Ramos (cell line): ENCODE results near the gene GFRA1.

Experiments
- in situ Hi-C: fragments of 300-500 bp; cut with MboI; formaldehyde crosslinking; loops from one replicate; pipeline ENCODE4 v1.14.3; 2022; ENCODE audit warnings: low sequenced_read_pairs; ENCODE audit not compliant: unreplicated experiment

Gene GFRA1

DNA sequence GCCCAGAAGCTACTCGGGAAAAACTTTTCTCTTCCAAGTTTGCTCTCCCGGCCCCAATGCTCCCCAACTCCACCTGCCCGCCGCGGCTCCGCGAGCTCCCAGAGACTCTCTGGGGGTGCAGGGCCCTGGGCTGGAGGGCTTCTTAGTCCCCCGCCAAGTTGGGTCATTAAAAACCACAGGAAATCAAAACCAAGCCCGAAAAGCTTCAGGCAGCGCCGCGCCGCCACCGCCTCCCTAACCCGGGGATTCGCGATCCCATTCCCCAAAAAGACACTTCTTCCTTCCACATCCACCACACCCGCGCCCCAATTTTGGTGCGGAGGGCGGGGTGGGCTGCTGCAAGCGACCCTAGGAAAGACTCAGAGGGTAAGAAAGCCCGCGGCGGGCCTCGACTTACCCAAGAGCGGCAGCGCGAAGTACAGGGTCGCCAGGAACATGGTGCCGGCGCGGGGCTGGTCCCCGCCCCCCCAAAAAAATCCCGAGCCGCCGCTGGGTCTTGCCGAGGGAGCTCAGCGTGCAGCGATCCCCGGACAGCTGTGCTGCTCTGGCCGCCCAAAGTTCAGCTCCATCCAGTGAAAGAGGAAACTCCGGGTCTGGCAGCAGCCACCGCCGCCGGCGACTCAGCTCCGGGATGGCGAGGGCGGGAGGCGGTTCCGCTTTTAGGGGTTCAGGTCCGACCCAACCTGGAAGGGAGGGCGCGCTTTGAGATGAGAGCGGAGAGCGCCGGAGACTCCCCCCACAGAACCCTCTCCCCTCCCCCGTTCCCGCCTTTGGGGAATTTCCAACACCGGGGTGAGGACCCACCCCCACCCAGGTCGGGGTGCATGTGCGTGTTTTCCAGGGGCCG, 1.2 kb downstream of the GFRA1 start:
- in situ Hi-C loops, result no loop called here

DNA sequence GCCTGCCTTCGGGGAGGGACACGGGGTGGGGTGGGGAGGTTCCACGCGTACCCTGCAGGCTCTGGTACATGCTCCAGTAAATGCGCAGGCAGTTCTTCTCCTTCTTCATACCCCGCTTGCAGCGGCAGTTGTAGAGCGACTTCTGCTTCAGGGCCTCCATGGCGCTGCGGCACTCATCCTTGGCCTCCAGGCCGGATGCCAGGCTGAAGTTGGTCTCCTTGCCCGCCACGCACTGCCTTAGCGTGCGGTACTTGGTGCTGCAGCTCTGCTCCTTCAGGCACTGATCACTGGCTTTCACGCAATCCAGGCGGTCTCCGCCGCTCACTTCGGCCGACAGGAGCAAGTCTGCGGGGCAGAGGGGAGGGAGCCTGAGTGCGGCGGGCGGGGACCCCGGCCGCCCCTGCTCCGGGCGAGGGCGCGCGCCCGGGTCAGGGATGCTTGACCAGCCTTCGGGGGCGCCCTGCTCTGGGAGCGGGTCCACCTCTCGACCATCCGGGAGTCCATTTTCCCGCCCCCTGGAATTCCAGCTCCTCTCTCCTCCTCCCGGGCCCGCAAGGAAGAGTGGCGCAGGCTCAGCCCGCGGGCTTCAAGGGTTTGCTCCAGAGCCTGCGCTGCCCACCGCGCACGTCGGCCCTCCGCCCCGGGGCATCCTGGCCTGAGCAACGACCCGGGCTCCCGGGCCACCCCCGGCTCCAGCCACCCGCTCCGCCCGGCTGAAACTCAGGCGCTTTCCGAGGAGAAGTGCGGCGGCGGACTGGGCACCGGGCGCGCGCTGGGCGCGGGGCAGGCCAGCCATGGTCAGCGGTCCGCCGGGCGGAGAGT, 2.0 kb downstream of the GFRA1 start:
- in situ Hi-C loops, result no loop called here

DNA sequence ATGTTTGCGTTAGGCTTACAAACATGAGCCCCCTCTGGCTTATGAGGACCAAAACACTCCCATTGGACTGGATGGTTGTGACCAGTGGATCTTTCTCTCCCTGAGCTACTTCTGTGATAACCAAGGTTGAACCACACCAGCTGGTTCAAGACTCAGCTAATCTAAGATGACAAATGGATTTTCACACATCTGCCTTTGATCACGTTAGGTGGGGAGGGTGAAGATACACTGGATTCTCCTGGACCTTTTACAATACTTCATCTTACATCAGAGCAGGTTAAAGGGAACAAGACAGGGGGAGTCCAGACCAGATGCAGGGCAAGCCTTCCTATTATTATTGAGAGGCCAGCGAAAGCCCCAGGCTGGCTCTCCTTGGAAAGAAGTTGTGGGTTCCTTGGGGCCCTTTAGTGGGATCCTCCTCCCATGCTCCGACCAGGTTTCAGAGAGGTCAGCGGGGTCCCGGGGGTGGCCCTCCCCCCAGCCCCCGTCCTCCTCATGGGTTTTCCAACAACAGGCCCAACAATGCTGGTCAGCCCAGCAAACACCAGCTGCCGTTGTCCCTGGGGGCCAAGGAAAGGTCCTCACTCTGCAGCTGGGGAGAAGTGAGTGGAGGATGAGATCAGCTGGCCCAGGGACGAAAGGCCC, 2.8 kb downstream of the GFRA1 start:
- in situ Hi-C loops, result no loop called here

DNA sequence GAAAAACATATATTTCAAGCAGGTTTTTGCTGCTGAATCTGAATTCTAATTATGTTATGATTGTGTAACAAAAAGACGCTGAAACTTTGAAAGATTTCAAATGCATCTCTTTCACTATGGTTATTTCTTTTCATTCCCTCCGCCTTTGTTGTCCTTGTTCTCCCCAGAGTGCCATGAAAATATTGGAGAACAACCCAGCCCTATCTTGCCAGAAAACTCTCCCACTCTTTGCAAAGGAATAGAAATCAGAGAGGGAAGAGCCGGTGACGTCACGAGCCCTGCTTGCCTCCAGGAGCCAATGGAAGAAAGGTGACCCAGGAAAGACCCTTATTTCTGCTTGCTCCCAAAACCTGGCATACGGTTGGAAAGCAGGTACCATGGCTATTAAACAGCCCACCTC, 3.4 kb downstream of the GFRA1 start:
- in situ Hi-C loops, result no loop called here

DNA sequence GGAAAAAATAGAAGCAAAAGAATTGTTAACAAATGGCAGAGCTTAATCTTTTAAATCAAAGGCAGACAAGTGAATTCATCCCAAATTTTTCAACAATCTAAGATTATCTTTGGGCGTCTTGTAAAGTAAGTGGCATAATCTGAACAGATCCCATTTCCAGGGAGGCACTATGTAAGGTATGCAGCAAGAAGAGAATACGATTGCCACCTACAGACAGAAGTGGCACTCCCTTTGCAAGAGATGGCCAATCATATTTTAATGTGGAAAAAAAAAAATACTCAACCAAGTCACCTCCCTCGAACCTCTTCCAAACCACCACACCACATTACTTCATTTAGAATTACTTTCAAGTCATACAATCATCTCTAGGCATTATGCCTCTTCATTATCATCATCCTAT, 4.0 kb downstream of the GFRA1 start:
- in situ Hi-C loops, result no loop called here

DNA sequence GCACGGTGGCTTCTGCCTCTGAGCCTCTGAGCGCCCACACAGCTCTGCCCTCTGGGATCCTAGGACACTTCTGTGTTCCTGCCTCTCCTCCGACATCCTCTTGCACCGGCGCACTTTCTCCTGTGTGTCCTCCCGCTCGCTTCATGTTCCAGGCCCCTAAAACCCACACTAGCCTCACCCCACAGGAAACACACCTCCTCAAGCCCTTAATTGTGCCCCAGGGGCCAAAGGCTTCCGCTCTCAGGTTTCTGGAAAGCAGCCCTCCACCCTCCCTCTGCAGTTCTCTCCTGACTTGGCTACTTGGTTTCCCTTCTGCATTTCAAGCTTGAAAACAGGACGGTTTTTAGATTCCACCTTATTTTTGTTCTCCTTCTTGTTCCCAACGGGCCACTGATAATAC, 7.3 kb downstream of the GFRA1 start:
- in situ Hi-C loops, result no loop called here

DNA sequence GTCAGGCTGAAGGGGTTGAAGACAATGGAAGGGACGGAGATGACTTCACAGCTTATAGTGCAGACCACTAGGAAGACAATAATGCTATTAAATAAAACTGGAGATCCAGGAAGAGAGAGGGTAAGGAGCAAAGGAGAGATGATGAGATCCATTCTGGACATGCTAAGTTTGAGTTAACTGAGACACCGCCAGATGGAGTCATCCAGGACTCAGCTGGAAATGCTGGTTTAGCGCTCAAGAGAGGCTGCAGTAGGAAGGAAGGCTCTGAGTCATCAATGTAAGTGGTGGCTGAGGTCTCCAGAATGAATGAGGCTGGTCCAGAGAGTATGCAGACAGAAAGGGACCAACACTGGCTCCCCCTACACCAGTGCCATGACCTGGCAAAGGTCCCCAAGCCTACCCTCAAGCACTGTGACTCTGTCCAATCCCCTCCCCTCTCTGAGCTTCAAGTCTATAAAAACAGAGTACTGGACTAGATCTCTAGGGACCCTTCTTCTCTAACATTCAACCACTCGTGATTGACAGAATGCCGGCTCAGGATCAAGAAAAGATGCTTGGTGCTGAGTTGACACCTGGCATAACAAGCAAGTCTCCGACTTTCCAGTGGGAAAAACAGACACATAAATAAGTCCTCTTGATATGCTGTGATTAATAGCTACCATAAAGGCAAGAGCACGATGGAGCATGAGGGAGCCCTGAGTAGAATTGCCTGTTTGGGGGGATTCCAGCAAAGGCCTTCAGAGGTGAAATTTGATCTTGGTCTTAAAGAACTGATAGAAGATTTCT, 8.9 kb downstream of the GFRA1 start:
- in situ Hi-C loops, result no loop called here

DNA sequence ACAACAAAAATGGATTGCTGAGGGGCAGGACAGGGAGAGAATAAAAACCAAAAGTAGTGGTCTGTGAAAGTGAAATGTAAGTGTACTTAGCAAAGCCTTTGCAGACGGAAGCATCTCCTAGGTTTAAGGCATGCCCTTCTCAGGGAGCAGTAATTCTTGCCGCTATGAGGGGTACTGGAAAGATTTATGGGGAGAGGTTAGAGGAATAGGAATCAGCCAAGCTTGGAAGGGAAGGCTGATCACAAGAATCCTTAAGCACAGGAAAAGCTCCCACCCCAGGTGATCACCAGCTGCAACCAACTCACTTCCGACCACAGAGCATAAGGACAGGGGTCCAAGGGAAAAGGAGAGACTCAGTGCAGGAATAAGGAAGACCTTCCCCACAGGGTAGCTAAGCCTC, 10.3 kb downstream of the GFRA1 start:
- in situ Hi-C loops, result no loop called here

DNA sequence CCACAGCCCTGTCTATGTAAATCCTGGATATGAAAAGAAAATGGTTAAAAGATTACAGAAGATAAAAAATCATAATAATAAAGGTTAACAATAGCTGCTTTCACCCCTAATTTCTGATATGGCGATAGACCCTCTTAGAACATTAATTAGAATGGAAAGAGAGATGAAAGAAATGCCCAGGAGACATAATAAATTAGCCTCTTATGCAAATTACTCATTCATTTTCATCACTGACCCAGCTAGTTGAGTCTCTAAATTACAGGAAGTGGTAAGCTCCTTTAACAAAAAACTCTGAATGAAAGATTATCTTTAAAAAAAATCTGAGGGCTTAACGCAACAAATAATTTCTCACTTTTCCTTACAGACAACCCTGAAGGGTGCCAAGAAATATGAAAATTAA, 12.4 kb downstream of the GFRA1 start:
- in situ Hi-C loops, result no loop called here

DNA sequence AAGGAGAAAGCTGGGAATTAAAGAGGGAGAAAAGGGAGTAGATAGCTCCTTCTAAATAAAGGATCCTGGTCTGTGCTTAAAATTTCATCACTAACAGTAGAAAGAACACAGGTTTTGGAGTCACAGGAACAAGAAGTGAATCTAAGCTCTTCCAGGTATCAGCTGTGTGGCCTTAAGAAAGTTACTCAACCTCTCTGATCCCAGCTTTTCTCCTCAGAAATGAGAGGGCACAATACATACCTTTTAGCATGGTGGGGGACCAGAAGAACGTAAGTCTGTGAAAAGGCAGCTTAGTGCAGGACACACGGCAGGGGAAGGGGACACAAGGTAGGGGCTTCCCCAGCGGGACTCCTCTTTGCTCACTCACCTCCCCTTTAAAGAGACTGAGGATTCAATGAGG, 13.4 kb downstream of the GFRA1 start:
- in situ Hi-C loops, result no loop called here

DNA sequence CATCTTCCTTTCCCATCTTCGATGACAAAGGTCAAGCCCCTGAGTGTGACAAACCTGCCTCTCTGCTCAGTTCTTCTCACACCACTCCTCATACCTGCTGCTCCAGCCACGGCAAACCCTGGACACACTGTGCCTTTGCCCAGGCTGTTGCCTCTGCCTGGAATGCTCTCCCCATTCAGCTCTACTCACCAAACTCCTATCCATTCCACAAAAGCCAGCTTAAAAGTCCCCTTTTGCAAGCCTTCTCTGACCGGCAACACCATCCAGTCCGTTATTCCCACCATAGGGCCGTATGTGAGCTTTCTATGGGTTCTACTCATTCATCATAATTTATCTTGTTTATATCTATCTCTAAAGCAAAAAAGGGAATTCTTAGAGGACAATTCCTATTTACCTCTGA, 15.2 kb downstream of the GFRA1 start:
- in situ Hi-C loops, result no loop called here

DNA sequence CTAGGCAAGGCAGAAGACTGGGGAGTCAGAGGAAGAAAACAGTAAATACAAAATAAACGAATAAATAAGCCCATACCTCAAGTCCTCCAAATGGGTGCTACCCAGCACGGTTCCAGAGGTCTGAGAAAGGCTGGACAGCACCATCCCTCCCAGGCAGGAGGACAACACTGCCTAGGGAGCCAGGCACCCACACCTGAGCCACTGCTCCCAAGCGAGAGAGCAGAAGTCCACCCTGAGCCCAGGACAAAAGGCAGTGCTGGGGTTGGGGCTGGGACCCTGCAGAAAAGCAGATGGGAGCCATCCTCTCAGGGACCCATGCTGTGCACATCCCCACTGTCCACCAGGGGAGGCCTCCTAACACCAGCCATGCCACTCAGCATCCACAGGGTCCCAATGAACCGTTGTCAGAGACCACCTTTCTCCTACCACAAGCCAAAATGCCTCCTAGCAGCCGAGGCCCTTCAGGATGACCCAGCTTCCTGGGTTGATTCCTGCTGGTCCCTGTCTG, 16.2 kb downstream of the GFRA1 start:
- in situ Hi-C loops, result no loop called here

DNA sequence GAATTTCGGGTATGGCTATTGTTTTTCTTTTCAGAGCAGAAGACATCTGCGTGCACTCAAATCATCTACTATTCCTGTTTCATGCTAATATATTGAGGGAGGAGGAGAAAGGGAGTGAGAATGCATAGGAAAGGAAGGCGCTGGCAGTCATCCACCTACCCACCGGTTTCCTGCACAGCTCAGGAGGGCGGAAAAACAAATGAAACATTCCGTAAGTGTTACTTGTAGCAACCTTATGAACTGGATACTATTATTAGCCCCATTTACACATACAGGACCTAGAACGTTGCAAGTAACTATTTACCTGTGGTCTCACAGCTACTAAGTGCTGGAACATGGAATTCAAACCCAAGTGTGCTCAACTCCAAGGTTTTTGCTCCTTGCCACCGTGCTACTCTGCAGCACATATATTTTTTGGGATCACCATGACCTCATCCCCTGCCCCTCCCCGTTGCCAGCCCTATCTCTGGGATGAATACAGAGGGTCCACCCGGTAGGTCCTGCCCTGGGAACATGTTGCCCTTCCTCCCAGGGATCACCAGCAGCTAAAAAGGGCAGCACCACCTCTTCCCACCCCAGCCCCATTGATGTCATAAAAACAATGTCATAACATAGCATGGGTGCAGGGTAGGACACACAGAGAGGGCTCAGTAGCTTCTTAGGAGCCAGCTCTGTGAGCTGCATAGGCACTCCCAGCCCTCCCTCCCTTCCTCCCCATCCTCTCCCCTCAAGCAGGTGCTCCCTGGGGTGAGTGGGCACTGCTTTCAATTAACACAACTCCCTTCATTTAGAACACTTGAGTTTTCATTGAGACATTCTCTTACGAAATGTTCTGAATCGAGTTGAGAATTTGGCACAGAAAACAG, 16.9 kb downstream of the GFRA1 start:
- in situ Hi-C loops, result no loop called here

DNA sequence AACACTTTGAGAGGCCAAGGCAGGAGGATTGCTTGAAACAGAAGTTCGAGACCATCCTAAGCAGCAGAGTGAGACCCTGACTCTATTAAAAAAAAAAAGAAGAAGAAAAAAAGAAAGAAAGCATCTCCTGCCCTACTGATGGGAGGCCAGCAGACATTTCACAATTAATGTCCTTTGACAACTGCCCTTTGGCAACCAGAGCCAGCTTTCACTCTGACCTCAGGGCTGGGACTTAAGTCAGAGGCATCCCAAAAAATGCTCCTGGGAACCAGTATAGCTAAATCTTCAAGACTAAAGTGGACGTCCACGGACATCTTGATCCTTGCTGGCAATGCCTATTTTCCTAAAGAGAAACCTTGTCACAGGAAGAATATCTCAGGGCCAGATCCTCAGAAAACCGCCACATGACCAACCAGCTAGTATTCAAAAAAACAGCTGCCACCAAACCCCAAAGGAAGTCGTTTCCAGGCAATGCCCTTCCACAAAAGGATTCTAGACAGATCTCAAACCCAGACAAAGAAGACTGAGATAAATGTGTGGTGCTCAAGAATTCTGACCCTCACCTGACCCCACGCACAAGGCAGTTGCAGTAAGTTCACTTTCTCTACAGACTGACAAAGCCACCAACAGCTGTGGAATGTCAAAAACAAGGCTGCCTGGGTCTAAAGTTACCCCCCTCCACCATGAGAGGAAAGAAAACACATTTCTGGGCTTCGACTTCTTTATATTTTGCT, 18.4 kb downstream of the GFRA1 start:
- in situ Hi-C loops, result no loop called here

DNA sequence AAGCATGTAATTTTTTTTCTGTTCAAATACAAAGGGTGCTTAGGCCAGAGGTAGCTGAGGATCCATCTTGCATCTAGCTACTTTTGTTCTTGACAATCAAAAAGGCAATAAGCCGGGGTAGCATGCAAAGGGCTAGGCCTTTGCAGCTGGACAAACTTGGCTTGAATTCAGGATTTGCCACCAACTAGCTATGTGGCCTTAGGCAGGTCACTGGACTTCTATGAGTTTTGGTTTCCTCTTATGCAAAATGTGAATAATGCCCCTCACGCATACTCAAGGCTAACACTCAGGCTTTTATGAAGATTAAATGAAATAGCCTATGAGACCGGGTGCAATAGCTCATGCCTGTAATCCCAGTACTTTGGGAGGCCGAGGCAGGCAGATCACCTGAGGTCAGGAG, 19.3 kb downstream of the GFRA1 start:
- in situ Hi-C loops, result no loop called here

DNA sequence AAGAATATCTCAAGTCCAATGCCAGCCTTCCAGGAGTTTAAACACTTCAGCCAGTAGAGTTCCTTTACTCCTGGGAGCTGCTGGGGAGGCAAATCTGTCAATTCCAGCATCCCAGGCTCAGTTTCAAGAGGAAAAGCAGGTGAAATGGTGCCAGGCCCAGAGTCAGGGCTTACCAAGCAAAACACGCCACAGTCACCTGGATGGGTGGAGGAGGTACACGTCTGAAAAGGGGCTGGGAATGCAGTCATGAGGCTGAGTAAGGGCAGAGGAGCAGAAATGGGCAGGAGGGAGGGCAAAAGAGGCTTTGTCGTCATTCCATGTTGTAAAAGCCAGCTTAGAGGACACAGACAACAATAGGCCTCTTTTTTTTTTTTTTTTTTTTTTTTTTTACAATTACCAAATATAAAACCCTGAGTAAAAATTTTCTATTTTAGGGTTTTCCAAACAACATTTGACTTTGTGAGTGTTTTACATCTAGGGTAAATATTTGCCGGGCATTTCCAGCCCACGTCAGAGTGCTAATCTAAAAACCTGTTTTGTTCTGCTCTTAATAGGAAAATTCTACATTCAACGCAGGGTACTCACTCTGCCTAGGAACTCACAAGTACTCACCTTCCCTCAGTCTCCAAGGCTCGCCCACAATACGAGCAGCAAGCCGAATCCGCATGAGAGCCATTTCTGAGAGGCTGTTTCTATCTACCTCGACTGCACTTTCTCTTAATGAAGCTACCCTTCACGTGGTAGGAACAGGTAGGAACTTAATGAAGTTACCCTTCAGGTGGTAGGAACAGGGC, 21.2 kb downstream of the GFRA1 start:
- in situ Hi-C loops, result no loop called here

DNA sequence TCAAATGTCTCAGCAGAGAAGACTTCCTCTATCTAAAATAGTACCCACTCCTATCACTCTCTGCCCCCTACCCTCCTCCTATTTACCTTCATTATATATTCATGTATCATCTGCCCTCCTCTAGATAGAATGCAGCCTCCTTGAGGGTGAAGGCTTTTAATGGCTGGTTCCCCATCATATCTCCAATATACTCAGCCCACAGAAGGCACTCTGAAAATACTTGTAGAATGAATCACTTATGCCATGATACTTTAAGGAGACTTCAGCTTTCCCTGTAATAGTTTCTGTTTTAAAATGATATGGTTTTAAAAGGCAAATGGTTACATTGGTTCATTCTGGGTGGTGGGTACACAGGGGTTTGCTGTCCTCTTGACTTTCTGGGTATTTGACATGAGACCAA, 25.3 kb downstream of the GFRA1 start:
- in situ Hi-C loops, result no loop called here

DNA sequence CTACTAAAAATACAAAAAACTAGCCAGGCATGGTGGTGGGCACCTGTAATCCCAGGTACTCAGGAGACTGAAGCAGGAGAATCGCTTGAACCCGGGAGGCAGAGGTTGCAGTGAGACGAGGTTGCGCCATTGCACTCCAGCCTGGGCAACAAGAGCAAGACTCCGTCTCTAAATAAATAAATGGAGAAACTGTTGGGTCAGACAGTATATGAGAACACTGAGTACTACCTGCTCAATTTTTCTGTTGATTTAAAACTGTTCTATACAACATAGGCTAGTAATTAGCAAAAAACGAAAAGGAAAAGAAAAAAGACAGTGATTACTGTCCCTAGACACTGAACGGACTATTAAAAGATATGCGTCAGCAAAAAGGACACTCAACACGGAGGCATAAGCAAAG, 26.7 kb downstream of the GFRA1 start:
- in situ Hi-C loops, result no loop called here
